Fibroblast of the aortic adventitia (primary cell): ENCODE data around the gene TARBP1. TPM values are rescaled to one million over a fixed set of nuclear protein-coding genes. Genes with fewer than 3 reads are reported as not detected.
A peak's percentile ranks its signal among the peaks of the same experiment; 100 is the strongest.

ENCODE experiments used
- DNase-seq: peaks from one replicate; pipeline ENCODE4 v3.0.0-alpha.2; 2010; ENCODE audit warnings: low read depth
- H3K4me3 ChIP-seq: 2 replicates; pipeline ENCODE4 v1.5.1; 2011; ENCODE audit warnings: low read depth, mild to moderate bottlenecking, control low read depth, low read length, moderate library complexity
- total RNA-seq: library from RNA; depleted of rRNA; stranded (reverse); fragments of >200 nt; gene quantifications from 2 replicates; pipeline ENCODE4 v1.2.3, GENCODE V29; 2012; ENCODE audit warnings: low replicate concordance
- TF ChIP-seq, protein P1 (sequence below): IDR thresholded peaks from 2 replicates; pipeline ENCODE4 v1.5.1; 2011; ENCODE audit warnings: mild to moderate bottlenecking, low read length, control low read depth, inconsistent platforms; ENCODE audit not compliant: insufficient read depth

TARBP1 gene, protein sequence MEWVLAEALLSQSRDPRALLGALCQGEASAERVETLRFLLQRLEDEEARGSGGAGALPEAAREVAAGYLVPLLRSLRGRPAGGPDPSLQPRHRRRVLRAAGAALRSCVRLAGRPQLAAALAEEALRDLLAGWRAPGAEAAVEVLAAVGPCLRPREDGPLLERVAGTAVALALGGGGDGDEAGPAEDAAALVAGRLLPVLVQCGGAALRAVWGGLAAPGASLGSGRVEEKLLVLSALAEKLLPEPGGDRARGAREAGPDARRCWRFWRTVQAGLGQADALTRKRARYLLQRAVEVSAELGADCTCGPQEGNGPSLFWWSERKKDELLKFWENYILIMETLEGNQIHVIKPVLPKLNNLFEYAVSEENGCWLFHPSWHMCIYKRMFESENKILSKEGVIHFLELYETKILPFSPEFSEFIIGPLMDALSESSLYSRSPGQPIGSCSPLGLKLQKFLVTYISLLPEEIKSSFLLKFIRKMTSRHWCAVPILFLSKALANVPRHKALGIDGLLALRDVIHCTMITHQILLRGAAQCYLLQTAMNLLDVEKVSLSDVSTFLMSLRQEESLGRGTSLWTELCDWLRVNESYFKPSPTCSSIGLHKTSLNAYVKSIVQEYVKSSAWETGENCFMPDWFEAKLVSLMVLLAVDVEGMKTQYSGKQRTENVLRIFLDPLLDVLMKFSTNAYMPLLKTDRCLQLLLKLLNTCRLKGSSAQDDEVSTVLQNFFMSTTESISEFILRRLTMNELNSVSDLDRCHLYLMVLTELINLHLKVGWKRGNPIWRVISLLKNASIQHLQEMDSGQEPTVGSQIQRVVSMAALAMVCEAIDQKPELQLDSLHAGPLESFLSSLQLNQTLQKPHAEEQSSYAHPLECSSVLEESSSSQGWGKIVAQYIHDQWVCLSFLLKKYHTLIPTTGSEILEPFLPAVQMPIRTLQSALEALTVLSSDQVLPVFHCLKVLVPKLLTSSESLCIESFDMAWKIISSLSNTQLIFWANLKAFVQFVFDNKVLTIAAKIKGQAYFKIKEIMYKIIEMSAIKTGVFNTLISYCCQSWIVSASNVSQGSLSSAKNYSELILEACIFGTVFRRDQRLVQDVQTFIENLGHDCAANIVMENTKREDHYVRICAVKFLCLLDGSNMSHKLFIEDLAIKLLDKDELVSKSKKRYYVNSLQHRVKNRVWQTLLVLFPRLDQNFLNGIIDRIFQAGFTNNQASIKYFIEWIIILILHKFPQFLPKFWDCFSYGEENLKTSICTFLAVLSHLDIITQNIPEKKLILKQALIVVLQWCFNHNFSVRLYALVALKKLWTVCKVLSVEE (N-terminal part only)
- 12.0 and 22.2 TPM in 2 replicates for total RNA-seq

GRCh38 chr1:234478481-234479309 lies at the start of gene TARBP1:
Gene TARBP1 (minus strand): TSS chr1:234479179. CDS start chr1:234479103, 76 bp downstream.
- peak within 1 kb of the TSS; percentile 79 for H3K4me3 ChIP-seq
- DNase-seq, result peak; percentile 62
- TF ChIP-seq, protein P1, sequence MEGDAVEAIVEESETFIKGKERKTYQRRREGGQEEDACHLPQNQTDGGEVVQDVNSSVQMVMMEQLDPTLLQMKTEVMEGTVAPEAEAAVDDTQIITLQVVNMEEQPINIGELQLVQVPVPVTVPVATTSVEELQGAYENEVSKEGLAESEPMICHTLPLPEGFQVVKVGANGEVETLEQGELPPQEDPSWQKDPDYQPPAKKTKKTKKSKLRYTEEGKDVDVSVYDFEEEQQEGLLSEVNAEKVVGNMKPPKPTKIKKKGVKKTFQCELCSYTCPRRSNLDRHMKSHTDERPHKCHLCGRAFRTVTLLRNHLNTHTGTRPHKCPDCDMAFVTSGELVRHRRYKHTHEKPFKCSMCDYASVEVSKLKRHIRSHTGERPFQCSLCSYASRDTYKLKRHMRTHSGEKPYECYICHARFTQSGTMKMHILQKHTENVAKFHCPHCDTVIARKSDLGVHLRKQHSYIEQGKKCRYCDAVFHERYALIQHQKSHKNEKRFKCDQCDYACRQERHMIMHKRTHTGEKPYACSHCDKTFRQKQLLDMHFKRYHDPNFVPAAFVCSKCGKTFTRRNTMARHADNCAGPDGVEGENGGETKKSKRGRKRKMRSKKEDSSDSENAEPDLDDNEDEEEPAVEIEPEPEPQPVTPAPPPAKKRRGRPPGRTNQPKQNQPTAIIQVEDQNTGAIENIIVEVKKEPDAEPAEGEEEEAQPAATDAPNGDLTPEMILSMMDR, result peak; percentile 35

DNA sequence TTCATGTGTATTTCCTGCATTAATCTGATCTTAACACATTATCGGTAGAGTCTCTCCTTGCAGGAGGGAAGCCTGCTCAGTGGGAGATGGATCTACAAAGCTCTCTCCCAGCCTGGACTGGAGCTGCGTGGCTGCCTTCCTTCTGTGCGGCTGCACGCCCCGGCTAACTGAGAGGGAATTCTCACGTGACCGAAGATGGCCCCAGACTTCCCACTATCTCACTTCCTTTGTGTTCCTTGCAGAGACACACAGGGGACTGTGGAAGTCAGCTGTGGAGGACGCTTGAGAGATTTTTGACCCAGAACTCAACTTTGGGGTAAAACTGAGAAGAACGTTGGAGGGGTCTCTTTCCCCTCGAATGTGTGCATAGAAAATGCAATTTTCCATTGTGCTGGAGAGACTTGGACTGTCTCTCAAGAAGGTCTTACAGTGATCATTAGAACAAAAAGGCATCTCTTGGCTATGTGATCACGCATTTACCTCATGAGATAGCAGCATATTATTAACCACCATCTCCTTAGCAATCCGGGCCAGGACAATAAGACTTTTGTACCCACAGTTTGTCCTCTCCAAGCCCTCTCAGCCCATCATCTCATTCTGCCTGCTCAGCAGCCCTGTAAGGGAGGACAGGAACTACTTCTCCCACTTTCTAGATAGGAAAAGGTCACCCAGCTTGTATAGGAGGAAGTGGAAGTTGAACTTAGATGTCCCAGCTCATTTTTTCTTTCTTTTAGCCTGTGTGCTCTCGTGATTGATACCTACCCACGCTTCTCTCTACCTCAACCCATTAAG lies 49.3 kb upstream of the TARBP1 start:
- TF ChIP-seq, protein P1, result no peak
- no peak for DNase-seq
- no peak overlapping the region for H3K4me3 ChIP-seq

- DNase-seq, result no peak
- TF ChIP-seq, protein P1, result no peak
Measured at GRCh38 chr1:234527346-234527745, 48.4 kb upstream of the TARBP1 start.

GRCh38 chr1:234526922-234527321 lies 47.9 kb upstream of the TARBP1 start:
- DNase-seq, result no peak
- TF ChIP-seq, protein P1, result no peak
- no peak overlapping the region for H3K4me3 ChIP-seq

More at GRCh38 chr1:234527346-234527745, 48.4 kb upstream of the TARBP1 start:
- no peak overlapping the region for H3K4me3 ChIP-seq

DNA sequence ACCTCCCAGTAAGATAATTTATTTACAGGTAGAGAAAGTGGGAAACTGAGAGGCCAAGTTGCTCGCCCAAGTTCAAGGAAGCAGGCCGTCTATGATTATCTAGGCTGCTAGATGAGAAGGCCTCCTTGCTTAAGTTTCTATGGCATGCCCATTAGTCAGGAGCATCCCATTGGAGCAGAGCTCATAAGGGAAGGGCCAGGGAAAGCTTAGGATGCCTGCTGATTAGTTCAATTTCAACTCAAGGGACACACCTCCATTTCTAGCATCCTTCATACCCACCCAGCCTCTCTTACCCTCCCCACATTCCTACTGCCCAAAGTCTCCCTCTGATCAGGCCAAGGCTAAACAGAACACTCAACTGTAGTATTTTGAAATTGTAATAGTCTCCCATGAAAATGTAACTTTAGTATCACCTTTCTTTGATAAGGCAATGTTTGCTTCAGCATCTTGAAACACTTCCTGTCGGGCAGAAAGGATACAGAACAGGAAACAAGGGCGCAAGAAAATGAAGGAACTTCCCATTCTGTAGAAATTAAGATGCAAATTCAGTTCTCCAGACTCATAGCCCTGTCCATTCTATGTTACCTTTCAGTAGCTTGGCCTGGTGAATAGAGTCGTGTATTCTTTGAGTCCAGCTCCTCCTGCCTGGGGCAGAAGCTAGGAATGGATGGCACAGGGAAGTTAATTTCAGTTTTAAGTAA lies 46.3 kb upstream of the TARBP1 start:
- H3K4me3 ChIP-seq, result no peak overlapping the region
- no peak for DNase-seq
- TF ChIP-seq, protein P1, result no peak
